AG09319 (cell line): ENCODE results near the gene TDRD12.

Source experiments
- DNase-seq: peaks from one replicate; pipeline ENCODE4 v3.0.0-alpha.2; 2010; ENCODE audit warnings: low read depth; ENCODE audit errors: extremely low read depth
- CTCF ChIP-seq: IDR thresholded peaks from 2 replicates; pipeline ENCODE4 v1.5.1; 2011; ENCODE audit warnings: low read depth, mild to moderate bottlenecking, inconsistent platforms, low read length, moderate library complexity

Gene TDRD12

GRCh38 chr19:32859591-32859990 is 140.0 kb downstream of the TDRD12 start:
- DNase-seq = no peak

GRCh38 chr19:32861596-32861995 is 142.0 kb downstream of the TDRD12 start:
- no peak for DNase-seq

More at GRCh38 chr19:32859591-32859990, 140.0 kb downstream of the TDRD12 start:
- no peak for TF ChIP-seq CTCF

GRCh38 chr19:32862173-32862572 is 142.6 kb downstream of the TDRD12 start:
- no peak for DNase-seq
- no peak for TF ChIP-seq CTCF

More at GRCh38 chr19:32861596-32861995, 142.0 kb downstream of the TDRD12 start:
- no peak for TF ChIP-seq CTCF

- no peak for TF ChIP-seq CTCF
- no peak for DNase-seq
These were observed 143.2 kb downstream of the TDRD12 start for GRCh38 chr19:32862741-32863140.

- TF ChIP-seq CTCF = no peak
- DNase-seq = no peak
These were observed 143.7 kb downstream of the TDRD12 start for GRCh38 chr19:32863301-32863700.

- no peak for TF ChIP-seq CTCF
- DNase-seq = no peak
These were observed 144.3 kb downstream of the TDRD12 start for GRCh38 chr19:32863841-32864240.

GRCh38 chr19:32864318-32865007 is 144.9 kb downstream of the TDRD12 start:
- DNase-seq = no peak
- no peak for TF ChIP-seq CTCF
